ENCODE data around the gene KIFBP.

Gene KIFBP

DNA sequence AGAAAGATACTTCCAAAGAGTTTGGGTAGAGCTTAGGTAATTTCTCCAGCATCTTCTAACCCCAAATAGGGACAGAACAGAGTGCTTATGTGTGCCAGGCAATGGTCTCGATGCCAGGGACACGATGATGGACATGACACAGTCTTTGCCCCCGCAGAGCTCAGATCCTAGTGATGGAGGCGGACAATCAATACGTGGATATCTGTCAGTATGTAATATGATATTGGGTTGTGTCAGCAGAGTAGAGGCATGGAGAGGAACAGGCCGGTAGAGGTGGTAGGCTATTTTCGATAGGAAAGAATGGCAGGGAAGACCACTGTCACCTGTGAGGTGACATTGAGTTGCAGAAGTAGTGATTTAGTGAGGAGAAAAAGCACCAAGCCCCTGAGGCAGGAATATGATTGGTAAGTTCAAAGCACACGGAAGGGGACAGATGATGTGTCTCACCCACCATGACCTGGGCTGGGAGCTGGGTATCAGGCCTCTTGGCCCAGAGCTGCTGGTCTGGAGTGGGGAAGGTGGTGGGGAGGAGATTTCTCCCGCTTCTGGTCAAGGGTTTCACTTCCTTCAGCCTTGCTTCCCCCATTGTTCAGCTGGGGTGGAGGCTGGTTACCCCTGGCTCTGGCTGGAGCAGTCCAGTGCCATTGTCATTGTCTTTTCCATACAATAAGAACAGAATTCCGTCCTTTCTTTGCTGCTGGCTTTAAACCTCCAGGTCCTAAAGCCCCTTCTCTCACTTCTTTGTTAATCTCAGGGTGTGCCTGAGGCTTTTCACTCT is 63.3 kb downstream of the KIFBP start:
- no peak for DNase-seq (ENCODE audit: low spot score)

DNA sequence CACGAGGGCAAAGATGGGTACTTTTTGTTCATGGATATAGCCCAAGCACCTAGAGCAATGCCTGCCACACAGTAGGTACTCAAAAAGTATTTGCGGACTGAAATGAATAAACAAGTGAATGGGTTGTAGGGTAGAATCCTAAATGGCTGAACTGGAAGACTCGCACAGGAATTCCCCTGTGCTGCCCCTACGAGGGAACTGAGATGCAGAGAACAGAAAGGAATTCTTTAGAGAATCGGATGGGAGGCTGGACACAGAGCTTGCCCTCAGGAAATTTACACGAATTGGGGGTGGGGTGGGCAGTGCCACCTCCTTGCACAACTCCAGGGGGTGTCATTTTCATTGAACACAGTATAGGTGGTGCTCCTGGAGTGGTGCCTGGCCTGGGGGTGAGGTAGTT is 64.1 kb downstream of the KIFBP start:
- DNase-seq (ENCODE audit: low spot score) = no peak

DNA sequence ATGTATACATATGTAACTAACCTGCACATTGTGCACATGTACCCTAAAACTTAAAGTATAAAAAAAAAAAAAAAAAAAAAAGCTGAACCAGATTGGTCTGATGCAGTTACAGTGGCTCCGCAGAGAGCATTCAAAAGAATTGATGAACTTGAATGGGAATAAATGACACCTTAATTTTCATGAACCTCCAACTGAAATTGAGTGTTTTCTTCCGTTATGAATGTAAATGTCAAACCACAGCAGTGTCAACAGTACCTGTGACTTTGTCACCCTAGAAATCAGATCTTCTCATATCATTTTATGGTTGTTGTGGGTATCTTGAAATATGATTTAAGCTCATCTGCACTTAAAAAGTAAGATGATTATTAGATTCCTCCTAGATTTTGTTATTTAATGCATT is 66.6 kb downstream of the KIFBP start:
- peak; percentile 71 for DNase-seq (ENCODE audit: low spot score)

DNA sequence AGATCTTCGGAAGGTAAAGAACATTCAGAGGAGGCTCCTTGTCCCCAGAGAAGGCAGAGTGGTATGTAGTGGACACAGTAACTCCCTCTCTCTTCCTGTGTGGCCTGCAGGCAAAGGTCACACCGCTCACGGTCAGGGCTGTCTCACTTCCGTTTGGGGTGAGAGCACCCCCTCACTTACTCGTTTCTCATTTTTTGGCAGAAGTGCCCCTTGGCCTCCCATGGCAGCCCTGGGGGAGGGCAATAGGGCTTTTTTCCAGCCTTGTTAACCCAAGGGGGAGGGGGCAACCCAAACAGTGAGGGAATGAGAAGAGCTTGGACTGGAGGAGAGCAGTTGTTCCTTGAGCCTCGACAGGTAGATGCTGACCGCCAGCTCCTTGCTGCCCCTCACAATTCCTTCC is 67.5 kb downstream of the KIFBP start:
- no peak for DNase-seq (ENCODE audit: low spot score)

- DNase-seq (ENCODE audit: low spot score) = no peak
Observed at GRCh38 chr10:69056536-69057260, 68.1 kb downstream of the KIFBP start.

DNA sequence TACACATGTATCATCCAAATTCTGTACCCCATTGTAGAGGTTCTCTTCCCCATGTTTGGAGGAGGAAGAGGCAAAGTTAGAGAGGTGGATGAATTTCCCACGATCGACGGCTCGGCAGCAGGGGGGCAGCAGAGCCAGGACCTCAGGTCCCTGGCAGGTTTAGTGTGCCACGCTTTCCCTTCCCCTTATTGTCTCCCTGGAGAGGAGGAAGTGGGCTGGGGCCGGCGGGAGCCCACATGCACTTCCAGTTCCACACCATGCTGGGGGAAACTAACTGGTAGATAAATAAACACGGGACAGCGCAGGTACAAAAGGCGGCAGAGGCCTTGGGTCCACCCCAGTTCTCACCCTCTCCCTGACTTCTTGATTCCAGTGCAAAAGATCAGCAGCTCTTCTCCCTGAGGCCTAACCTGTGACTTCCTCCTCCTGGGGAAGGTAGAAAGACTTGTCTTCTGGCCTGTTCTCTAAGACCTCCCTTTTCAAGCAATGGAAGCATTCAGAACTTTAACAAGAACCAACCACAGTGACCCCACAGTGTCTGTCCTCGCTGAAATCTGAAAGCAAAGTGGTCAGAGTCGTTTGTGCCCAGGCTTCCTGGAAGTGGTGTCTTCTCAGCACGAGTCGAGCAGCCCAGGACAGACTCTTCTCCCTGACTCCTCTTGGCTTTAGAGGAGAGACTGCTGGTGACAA is 68.8 kb downstream of the KIFBP start:
- peak; percentile 27 for DNase-seq (ENCODE audit: low spot score)

DNA sequence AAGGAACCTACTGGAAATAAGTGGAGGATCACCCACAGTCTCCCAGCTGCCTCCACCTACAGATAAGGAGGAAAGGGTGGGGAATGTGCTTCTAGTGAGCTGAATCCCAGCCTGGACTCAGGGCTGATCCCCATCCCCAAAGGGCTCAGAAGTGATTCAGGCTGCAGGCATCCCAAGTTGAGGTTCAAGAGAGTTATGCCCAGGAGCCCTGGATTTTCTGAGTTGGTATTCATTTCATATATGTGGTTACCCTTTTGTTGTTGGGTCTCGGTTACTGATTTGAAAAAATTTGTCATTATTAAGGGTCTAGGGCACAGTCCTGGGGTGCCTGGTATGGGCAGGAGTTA is 69.3 kb downstream of the KIFBP start:
- no peak for DNase-seq (ENCODE audit: low spot score)

- DNase-seq (ENCODE audit: low spot score) = no peak
Observed at GRCh38 chr10:69060127-69060798, 71.7 kb downstream of the KIFBP start.

- peak; percentile 26 for DNase-seq (ENCODE audit: low spot score)
Observed at GRCh38 chr10:69061305-69062161, 72.9 kb downstream of the KIFBP start.

DNA sequence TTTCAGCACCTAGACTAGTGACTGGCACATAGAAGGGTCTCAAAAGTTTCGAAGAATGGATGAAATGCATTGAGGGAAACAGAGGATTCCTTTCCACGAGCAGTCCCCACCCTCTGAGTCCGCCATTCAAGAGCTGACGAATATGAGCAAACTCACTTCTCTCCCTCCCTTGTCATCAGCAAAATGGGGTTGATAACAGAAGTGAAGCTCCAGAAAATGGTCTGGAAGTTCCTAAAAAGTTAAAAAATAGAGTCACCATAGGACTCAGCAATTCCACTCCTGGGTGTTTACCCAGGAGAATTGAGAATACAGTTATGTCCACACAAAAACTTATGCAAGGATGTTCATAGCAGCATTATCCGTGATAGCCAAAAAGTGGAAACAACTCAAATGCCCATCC is 74.3 kb downstream of the KIFBP start:
- DNase-seq (ENCODE audit: low spot score) = no peak

DNA sequence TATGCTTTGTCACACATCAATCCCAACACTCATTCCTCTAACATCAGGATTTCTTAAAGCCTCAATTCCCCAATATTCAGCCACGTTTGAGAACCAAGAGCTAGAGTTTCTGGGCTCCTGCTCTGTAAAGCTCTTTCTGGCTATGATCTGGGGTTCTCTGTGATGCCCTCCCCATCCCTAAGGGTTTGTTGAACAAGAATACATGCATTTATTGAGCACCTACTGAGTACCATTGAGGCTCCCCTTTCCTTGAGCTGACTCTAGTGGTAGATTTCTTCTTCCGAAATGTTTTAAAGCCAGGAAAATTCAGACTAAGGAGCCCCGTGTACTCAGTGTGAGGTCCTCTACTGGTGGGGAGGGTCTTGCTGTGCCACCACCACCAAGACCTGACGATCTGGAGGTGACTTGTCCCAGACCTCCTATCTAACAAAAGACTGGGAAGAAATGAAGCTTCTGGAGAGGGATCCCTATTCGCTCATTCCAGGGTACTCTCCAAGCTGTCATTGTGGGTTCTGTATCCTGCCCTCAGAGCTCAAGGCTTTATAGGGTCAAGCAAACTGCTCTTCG is 76.2 kb downstream of the KIFBP start:
- no peak for DNase-seq (ENCODE audit: low spot score)

- peak; percentile 74 for DNase-seq (ENCODE audit: low spot score)
Observed at GRCh38 chr10:69065406-69066361, 77.1 kb downstream of the KIFBP start.
